KMS-11 (cell line): Measurements from ENCODE around the gene EDDM13.

Source experiments
- H2AFZ ChIP-seq: fragments of 200-600 bp; sonication (generic); 2 replicates; pipeline ENCODE4 v1.6.1; 2016; ENCODE audit warnings: antibody characterized with exemption, mixed run types, low read depth
- H3K27ac ChIP-seq: fragments of 200-600 bp; sonication (generic); 2 replicates; pipeline ENCODE4 v1.6.1; 2016; ENCODE audit warnings: mild to moderate bottlenecking, mixed run types
- H3K27me3 ChIP-seq: fragments of 200-600 bp; sonication (generic); 2 replicates; pipeline ENCODE4 v1.6.1; 2017; ENCODE audit warnings: mild to moderate bottlenecking, low read depth, mixed run types, moderate library complexity; ENCODE audit not compliant: insufficient read depth
- H3K36me3 ChIP-seq: fragments of 200-600 bp; sonication (generic); 2 replicates; pipeline ENCODE4 v1.6.1; 2017; ENCODE audit warnings: mild to moderate bottlenecking, mixed run types; ENCODE audit not compliant: insufficient read depth
- H3K4me1 ChIP-seq: fragments of 200-600 bp; sonication (generic); 2 replicates; pipeline ENCODE4 v1.6.1; 2016; ENCODE audit warnings: mild to moderate bottlenecking, low read depth, mixed run types; ENCODE audit not compliant: poor library complexity, severe bottlenecking
- H3K4me2 ChIP-seq: fragments of 200-600 bp; sonication (generic); 2 replicates; pipeline ENCODE4 v1.7.0; 2016; ENCODE audit warnings: mild to moderate bottlenecking, mixed run types
- H3K4me3 ChIP-seq: fragments of 200-600 bp; sonication (generic); IDR thresholded peaks from 2 replicates; pipeline ENCODE4 v1.6.1; 2017; ENCODE audit warnings: low read depth, low read length, mixed read lengths; ENCODE audit not compliant: insufficient read depth
- H3K79me2 ChIP-seq: fragments of 200-600 bp; sonication (generic); 2 replicates; pipeline ENCODE4 v1.6.1; 2016; ENCODE audit warnings: low read depth, mixed run types; ENCODE audit not compliant: insufficient read depth
- H3K9ac ChIP-seq: fragments of 200-600 bp; sonication (generic); 2 replicates; pipeline ENCODE4 v1.6.1; 2016; ENCODE audit warnings: mild to moderate bottlenecking, mixed run types
- H4K20me1 ChIP-seq: fragments of 200-600 bp; sonication (generic); 2 replicates; pipeline ENCODE4 v1.6.1; 2016; ENCODE audit warnings: mild to moderate bottlenecking, mixed run types; ENCODE audit not compliant: insufficient read depth
- CTCF ChIP-seq: fragments of 200-600 bp; sonication (generic); conservative IDR thresholded peaks from 2 replicates; pipeline ENCODE4 v1.6.1; 2017; ENCODE audit warnings: low read depth, mild to moderate bottlenecking, antibody characterized with exemption, low read length, moderate library complexity, mixed read lengths

The EDDM13 gene

DNA sequence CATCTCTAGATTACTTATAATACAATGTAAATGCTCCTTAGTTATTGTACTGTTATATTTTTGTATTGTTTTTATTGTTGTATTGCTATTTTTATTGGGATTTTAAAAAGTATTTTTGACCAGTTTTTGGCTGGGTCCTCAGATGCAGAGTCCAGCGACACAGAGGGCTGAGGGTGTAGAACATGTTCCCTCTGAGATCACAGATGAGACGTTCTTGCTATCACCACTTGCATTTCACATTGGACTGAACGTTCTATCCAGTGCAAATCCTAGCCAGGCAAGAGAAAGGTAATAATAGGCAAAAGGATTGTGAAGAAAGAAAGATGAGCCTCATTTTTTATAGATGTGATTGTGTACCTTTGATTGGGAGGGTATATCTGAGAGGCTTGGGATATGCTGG, 27.1 kb downstream of the EDDM13 start:
- Histone ChIP-seq H4K20me1 (no peaks in the 10 kb centered on the region), H3K4me2 (no peak overlapping the region), H3K4me3 (no peak overlapping the region), H3K27me3 (no peaks in the 10 kb centered on the region; the same call in 1 of the 2 replicates), H3K4me1 (no peaks in the 10 kb centered on the region), H3K79me2 (no peaks in the 10 kb centered on the region), H3K9ac (no peak overlapping the region), H3K27ac (no peak overlapping the region), H3K36me3 (no peaks in the 10 kb centered on the region), H2AFZ (no peak overlapping the region)
- no peak for TF ChIP-seq CTCF

GRCh38 chr19:56301155-56301554, 28.6 kb downstream of the EDDM13 start:
- no peak overlapping the region for H3K4me2 ChIP-seq
- no peaks in the 10 kb centered on the region for H3K4me1 ChIP-seq
- H3K27ac ChIP-seq = no peak overlapping the region
- H3K4me3 ChIP-seq = no peak overlapping the region
- no peak for TF ChIP-seq CTCF
- no peaks in the 10 kb centered on the region for H3K79me2 ChIP-seq
- H3K36me3 ChIP-seq = no peaks in the 10 kb centered on the region
- H3K27me3 ChIP-seq = no peaks in the 10 kb centered on the region; the same call in 1 of the 2 replicates
- no peaks in the 10 kb centered on the region for H4K20me1 ChIP-seq
- H3K9ac ChIP-seq = no peak overlapping the region
- no peak overlapping the region for H2AFZ ChIP-seq

- no peaks in the 10 kb centered on the region for H3K36me3 ChIP-seq
- H2AFZ ChIP-seq = no peak overlapping the region
- no peak for TF ChIP-seq CTCF
- no peak overlapping the region for H3K9ac ChIP-seq
- no peaks in the 10 kb centered on the region for H3K4me1 ChIP-seq
- H3K4me2 ChIP-seq = no peak overlapping the region
- H3K27ac ChIP-seq = no peak overlapping the region
- H3K27me3 ChIP-seq = no peaks in the 10 kb centered on the region; the same call in 1 of the 2 replicates
- H3K79me2 ChIP-seq = no peaks in the 10 kb centered on the region
- H4K20me1 ChIP-seq = no peaks in the 10 kb centered on the region
- no peak overlapping the region for H3K4me3 ChIP-seq
Observed at GRCh38 chr19:56301886-56302620, 29.5 kb downstream of the EDDM13 start.

GRCh38 chr19:56304243-56304642, 31.7 kb downstream of the EDDM13 start:
- Histone ChIP-seq H3K4me2 (no peak overlapping the region), H3K79me2 (no peaks in the 10 kb centered on the region), H3K4me3 (no peak overlapping the region), H3K27ac (no peak overlapping the region), H4K20me1 (no peaks in the 10 kb centered on the region), H3K36me3 (no peaks in the 10 kb centered on the region), H2AFZ (no peak overlapping the region), H3K4me1 (no peaks in the 10 kb centered on the region), H3K9ac (no peak overlapping the region), H3K27me3 (no peaks in the 10 kb centered on the region; the same call in 1 of the 2 replicates)
- TF ChIP-seq CTCF = no peak
